H9 (cell line): ENCODE measurements around the gene DNAJB9. TPM values are rescaled to one million over a fixed set of nuclear protein-coding genes. Genes with fewer than 3 reads are reported as not detected.

Experiments used
- DNase-seq: peaks from one replicate; pipeline ENCODE4 v3.0.0-alpha.2; 2017
- H2AFZ ChIP-seq: one replicate; pipeline ENCODE4 v1.6.1; 2013; ENCODE audit warnings: mild to moderate bottlenecking, low read length, control low read depth, moderate library complexity
- H2AK5ac ChIP-seq: 2 replicates; pipeline ENCODE4 v1.6.1; 2013; ENCODE audit warnings: low read length, control low read depth, mixed read lengths; ENCODE audit not compliant: insufficient read length
- H2BK120ac ChIP-seq: one replicate; pipeline ENCODE4 v1.6.1; 2013; ENCODE audit warnings: low read depth, mild to moderate bottlenecking, low read length, control low read depth, inconsistent platforms; ENCODE audit not compliant: poor library complexity, severe bottlenecking
- H2BK12ac ChIP-seq: 2 replicates; pipeline ENCODE4 v1.6.1; 2013; ENCODE audit warnings: low read length, control low read depth, mixed read lengths, low read depth; ENCODE audit not compliant: insufficient read length
- H2BK15ac ChIP-seq: 2 replicates; pipeline ENCODE4 v1.6.1; 2013; ENCODE audit warnings: low read depth, low read length, control low read depth
- H2BK20ac ChIP-seq: one replicate; pipeline ENCODE4 v1.6.1; 2013; ENCODE audit warnings: low read depth, mild to moderate bottlenecking, low read length, control low read depth, inconsistent platforms; ENCODE audit not compliant: poor library complexity, severe bottlenecking
- H2BK5ac ChIP-seq: 2 replicates; pipeline ENCODE4 v1.6.1; 2013; ENCODE audit warnings: low read length, control low read depth, mixed read lengths; ENCODE audit not compliant: insufficient read length
- H3K14ac ChIP-seq: 2 replicates; pipeline ENCODE4 v1.6.1; 2013; ENCODE audit warnings: low read length, control low read depth; ENCODE audit not compliant: insufficient read depth
- H3K18ac ChIP-seq: 2 replicates; pipeline ENCODE4 v1.6.1; 2013; ENCODE audit warnings: low read depth, mild to moderate bottlenecking, mixed read lengths, low read length, control low read depth; ENCODE audit not compliant: insufficient read length
- H3K23ac ChIP-seq: 2 replicates; pipeline ENCODE4 v1.6.1; 2013; ENCODE audit warnings: low read length, control low read depth, mixed read lengths, low read depth; ENCODE audit not compliant: insufficient read length
- H3K23me2 ChIP-seq: 2 replicates; pipeline ENCODE4 v1.6.1; 2013; ENCODE audit warnings: low read depth, mild to moderate bottlenecking, mixed read lengths, low read length, control low read depth; ENCODE audit not compliant: insufficient read length, poor library complexity, severe bottlenecking
- H3K27ac ChIP-seq: 2 replicates; pipeline ENCODE4 v1.5.1; 2013; ENCODE audit warnings: low read length, control low read depth, mixed read lengths, low read depth; ENCODE audit not compliant: insufficient read length
- H3K27me3 ChIP-seq: 2 replicates; pipeline ENCODE4 v1.6.1; 2013; ENCODE audit warnings: low read length, control low read depth, inconsistent platforms; ENCODE audit not compliant: insufficient read depth
- H3K4ac ChIP-seq: 2 replicates; pipeline ENCODE4 v1.6.1; 2013; ENCODE audit warnings: low read depth, mild to moderate bottlenecking, control low read depth, inconsistent platforms, low read length, moderate library complexity
- H3K4me1 ChIP-seq: 2 replicates; pipeline ENCODE4 v1.6.1; 2013; ENCODE audit warnings: low read length, control low read depth, inconsistent platforms; ENCODE audit not compliant: insufficient read depth
- H3K4me2 ChIP-seq: 2 replicates; pipeline ENCODE4 v1.6.1; 2013; ENCODE audit warnings: low read length, control low read depth, mixed read lengths; ENCODE audit not compliant: insufficient read length, insufficient read depth
- H3K56ac ChIP-seq: 2 replicates; pipeline ENCODE4 v1.6.1; 2013; ENCODE audit warnings: low read depth, mild to moderate bottlenecking, mixed read lengths, low read length, control low read depth; ENCODE audit not compliant: insufficient read length
- H3K79me1 ChIP-seq: 2 replicates; pipeline ENCODE4 v1.6.1; 2013; ENCODE audit warnings: low read depth, mild to moderate bottlenecking, moderate library complexity, low read length, control low read depth, inconsistent platforms; ENCODE audit not compliant: insufficient read depth, poor library complexity, severe bottlenecking
- H3K79me2 ChIP-seq: 2 replicates; pipeline ENCODE4 v1.6.1; 2013; ENCODE audit warnings: low read length, control low read depth, inconsistent platforms; ENCODE audit not compliant: insufficient read depth
- H3K9ac ChIP-seq: 2 replicates; pipeline ENCODE4 v1.6.1; 2013; ENCODE audit warnings: low read length, control low read depth, mixed read lengths; ENCODE audit not compliant: insufficient read length; ENCODE audit errors: extremely low read depth
- H3K9me3 ChIP-seq: one replicate; pipeline ENCODE4 v1.6.1; 2013; ENCODE audit warnings: low read depth, low read length, inconsistent platforms; ENCODE audit not compliant: control insufficient read depth
- H3T11ph ChIP-seq: one replicate; pipeline ENCODE4 v1.6.1; 2013; ENCODE audit warnings: mild to moderate bottlenecking, low read length, control low read depth, inconsistent platforms
- H4K20me1 ChIP-seq: one replicate; pipeline ENCODE4 v1.6.1; 2013; ENCODE audit not compliant: control insufficient read depth, insufficient read length, insufficient read depth
- H4K5ac ChIP-seq: 2 replicates; pipeline ENCODE4 v1.6.1; 2013; ENCODE audit warnings: low read depth, mild to moderate bottlenecking, mixed read lengths, low read length, control low read depth; ENCODE audit not compliant: insufficient read length
- H4K8ac ChIP-seq: replicated peaks from 2 replicates; pipeline ENCODE4 v1.6.1; 2013; ENCODE audit warnings: low read length, control low read depth, mixed read lengths, low read depth; ENCODE audit not compliant: insufficient read length
- H4K91ac ChIP-seq: 2 replicates; pipeline ENCODE4 v1.6.1; 2013; ENCODE audit warnings: low read depth, mild to moderate bottlenecking, moderate library complexity, mixed read lengths, low read length, control low read depth; ENCODE audit not compliant: insufficient read length
- H3K27ac Mint-ChIP-seq, 3 experiments: 2 replicates in 2 of 3; 3 replicates in 1 of 3; pipeline ENCODE4 v1.8.0; 2020 to 2021; ENCODE audit warnings: mixed read lengths in 3 of 3, mild to moderate bottlenecking in 1 of 3, moderate library complexity in 1 of 3
- H3K27me3 Mint-ChIP-seq: 2 replicates; pipeline ENCODE4 v1.8.0; 2021; ENCODE audit warnings: low read depth, mild to moderate bottlenecking, moderate library complexity, mixed read lengths
- H3K36me3 Mint-ChIP-seq, 3 experiments: 2 replicates in 2 of 3; 3 replicates in 1 of 3; pipeline ENCODE4 v1.8.0; 2020 to 2021; ENCODE audit warnings: low read depth in 3 of 3, mixed read lengths in 3 of 3; ENCODE audit not compliant: insufficient read depth in 1 of 3
- H3K4me1 Mint-ChIP-seq, 2 experiments: 2 replicates each; pipeline ENCODE4 v1.8.0; 2020; ENCODE audit warnings: mixed read lengths in 2 of 2
- H3K4me3 Mint-ChIP-seq, 2 experiments: 2 replicates in 1 of 2; 3 replicates in 1 of 2; pipeline ENCODE4 v1.8.0; 2020 to 2021; ENCODE audit warnings: mild to moderate bottlenecking in 2 of 2, mixed read lengths in 2 of 2, moderate library complexity in 1 of 2
- H3K9me3 Mint-ChIP-seq, 2 experiments: 2 replicates in 1 of 2; 3 replicates in 1 of 2; pipeline ENCODE4 v1.8.0; 2020; ENCODE audit warnings: mild to moderate bottlenecking in 2 of 2, mixed read lengths in 2 of 2, moderate library complexity in 1 of 2
- CTCF ChIP-seq: fragments of 200-600 bp; sonication (generic); conservative IDR thresholded peaks from 3 replicates; pipeline ENCODE4 v1.8.0; 2021; ENCODE audit warnings: antibody characterized with exemption, mild to moderate bottlenecking
- whole genome bisulfite sequencing: extraction: QIAGEN DNeasy Blood & Tissue Kit; methylation state at CpG from one replicate; pipeline ENCODE4 v1.1.7; 2013; ENCODE audit warnings: missing lambda C conversion rate, low lambda C conversion rate, mixed read lengths; ENCODE audit not compliant: insufficient read length; ENCODE audit errors: extremely low coverage; 5-methylcytosine and 5-hydroxymethylcytosine counted together
- total RNA-seq: library from RNA; stranded (reverse); gene quantifications from 2 replicates; pipeline ENCODE4 v1.2.1, GENCODE V29; 2021

DNAJB9 gene
- total RNA-seq, 1 experiment from 2014 or later, result 11.3 TPM

DNA sequence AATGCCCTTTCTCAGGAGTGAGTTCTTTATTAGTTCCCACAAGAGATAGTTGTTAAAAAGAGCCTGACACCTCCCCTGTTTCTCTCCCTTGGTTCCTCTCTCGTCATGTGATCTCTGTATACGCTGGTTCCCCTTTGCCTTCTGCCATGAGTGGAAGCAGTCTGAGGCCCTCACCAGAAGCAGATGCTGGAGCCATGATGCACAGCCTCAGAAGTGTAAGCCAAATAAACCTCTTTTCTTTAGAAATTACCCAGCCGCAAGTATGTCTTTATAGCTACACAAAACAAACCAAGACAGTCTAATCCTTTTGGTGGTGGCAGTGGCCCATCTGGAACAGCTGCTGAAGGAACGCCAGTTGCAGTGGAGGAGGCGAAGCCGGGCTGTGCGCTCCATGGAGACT, 9.3 kb downstream of the DNAJB9 start:
- Histone ChIP-seq H3K79me2 (no peaks in the 10 kb centered on the region), H4K8ac (no peak overlapping the region), H2BK15ac (no peak overlapping the region), H3K4ac (no peak overlapping the region), H3K56ac (no peak overlapping the region), H3K18ac (no peak overlapping the region), H3K27me3 (no peaks in the 10 kb centered on the region), H2BK20ac (no peak overlapping the region), H3K9ac (no peak overlapping the region), H3K9me3 (peaks cover 14% of the 10 kb centered on the region), H2AFZ (no peak overlapping the region), H4K91ac (no peak overlapping the region), H3K23me2 (no peaks in the 10 kb centered on the region), H3K79me1 (no peaks in the 10 kb centered on the region), H3K4me1 (peaks cover 7% of the 10 kb centered on the region), H3T11ph (no peak overlapping the region), H2BK12ac (no peak overlapping the region), H2BK5ac (no peak overlapping the region), H3K27ac (no peak overlapping the region), H2BK120ac (no peak overlapping the region), H2AK5ac (no peak overlapping the region), H4K5ac (no peak overlapping the region), H4K20me1 (no peaks in the 10 kb centered on the region), H3K4me2 (no peak overlapping the region), H3K23ac (no peak overlapping the region), H3K14ac (no peak overlapping the region)
- Mint-ChIP-seq H3K9me3 (peaks cover 15 to 18% of the 10 kb centered on the region in 2 experiments), H3K4me3 (no peak overlapping the region), H3K4me1 (peaks cover 18 to 20% of the 10 kb centered on the region in 2 experiments), H3K27me3 (no peaks in the 10 kb centered on the region), H3K36me3 (peaks cover 32 to 47% (median 44%) of the 10 kb centered on the region in 3 experiments), H3K27ac (no peak overlapping the region)
- WGBS, result no CpG with 5 or more reads among the region's 7 CpGs
- no peak for DNase-seq
- TF ChIP-seq CTCF, result no peak
